IPS-15b (cell line): ENCODE data around the gene LYRM7.

Source experiments
- H3K27me3 ChIP-seq: one replicate; pipeline ENCODE4 v1.6.1; 2013; ENCODE audit warnings: low read length; ENCODE audit not compliant: control insufficient read depth, insufficient read depth
- H3K36me3 ChIP-seq: one replicate; pipeline ENCODE4 v1.6.1; 2013; ENCODE audit warnings: low read length; ENCODE audit not compliant: control insufficient read depth, insufficient read depth
- H3K4me1 ChIP-seq: one replicate; pipeline ENCODE4 v1.6.1; 2013; ENCODE audit warnings: mild to moderate bottlenecking, low read length; ENCODE audit not compliant: control insufficient read depth, insufficient read depth
- H3K4me3 ChIP-seq: one replicate; pipeline ENCODE4 v1.5.1; 2013; ENCODE audit warnings: low read depth, low read length
- H3K9ac ChIP-seq: one replicate; pipeline ENCODE4 v1.6.1; 2013; ENCODE audit warnings: low read depth, mild to moderate bottlenecking, low read length
- H3K9me3 ChIP-seq: one replicate; pipeline ENCODE4 v1.6.1; 2013; ENCODE audit warnings: mild to moderate bottlenecking, low read length; ENCODE audit not compliant: control insufficient read depth, insufficient read depth

LYRM7 gene

GRCh38 chr5:131156957-131157356 is 13.8 kb upstream of the LYRM7 start:
- H3K4me1 ChIP-seq, result no peaks in the 10 kb centered on the region
- H3K36me3 ChIP-seq, result peaks cover 14% of the 10 kb centered on the region
- no peaks in the 10 kb centered on the region for H3K9me3 ChIP-seq

DNA sequence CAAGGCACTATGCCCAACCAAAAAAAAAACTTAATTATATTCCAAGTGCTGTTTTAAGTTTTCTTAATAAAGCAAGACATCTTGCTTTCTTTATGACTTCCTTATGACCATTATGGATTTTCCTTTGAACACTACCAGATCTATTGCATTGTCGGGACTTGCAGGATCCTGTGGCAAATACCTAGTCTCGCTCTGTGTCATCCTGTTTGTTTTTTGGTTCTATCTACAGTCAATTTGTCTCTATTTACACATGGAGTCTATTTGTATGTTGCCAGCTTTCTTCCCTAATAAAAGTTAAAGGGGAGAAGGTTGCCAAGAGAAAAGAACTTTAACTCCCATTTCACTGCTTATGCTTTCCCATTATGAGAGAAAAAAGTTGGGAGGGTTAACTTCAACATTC is 10.6 kb upstream of the LYRM7 start:
- H3K36me3 ChIP-seq, result peaks cover 14% of the 10 kb centered on the region
- H3K4me3 ChIP-seq, result no peak overlapping the region
- no peaks in the 10 kb centered on the region for H3K27me3 ChIP-seq
- no peak overlapping the region for H3K9ac ChIP-seq
- no peaks in the 10 kb centered on the region for H3K4me1 ChIP-seq
- no peaks in the 10 kb centered on the region for H3K9me3 ChIP-seq

More at GRCh38 chr5:131156957-131157356, 13.8 kb upstream of the LYRM7 start:
- no peak overlapping the region for H3K9ac ChIP-seq
- no peak overlapping the region for H3K4me3 ChIP-seq
- H3K27me3 ChIP-seq, result no peaks in the 10 kb centered on the region

DNA sequence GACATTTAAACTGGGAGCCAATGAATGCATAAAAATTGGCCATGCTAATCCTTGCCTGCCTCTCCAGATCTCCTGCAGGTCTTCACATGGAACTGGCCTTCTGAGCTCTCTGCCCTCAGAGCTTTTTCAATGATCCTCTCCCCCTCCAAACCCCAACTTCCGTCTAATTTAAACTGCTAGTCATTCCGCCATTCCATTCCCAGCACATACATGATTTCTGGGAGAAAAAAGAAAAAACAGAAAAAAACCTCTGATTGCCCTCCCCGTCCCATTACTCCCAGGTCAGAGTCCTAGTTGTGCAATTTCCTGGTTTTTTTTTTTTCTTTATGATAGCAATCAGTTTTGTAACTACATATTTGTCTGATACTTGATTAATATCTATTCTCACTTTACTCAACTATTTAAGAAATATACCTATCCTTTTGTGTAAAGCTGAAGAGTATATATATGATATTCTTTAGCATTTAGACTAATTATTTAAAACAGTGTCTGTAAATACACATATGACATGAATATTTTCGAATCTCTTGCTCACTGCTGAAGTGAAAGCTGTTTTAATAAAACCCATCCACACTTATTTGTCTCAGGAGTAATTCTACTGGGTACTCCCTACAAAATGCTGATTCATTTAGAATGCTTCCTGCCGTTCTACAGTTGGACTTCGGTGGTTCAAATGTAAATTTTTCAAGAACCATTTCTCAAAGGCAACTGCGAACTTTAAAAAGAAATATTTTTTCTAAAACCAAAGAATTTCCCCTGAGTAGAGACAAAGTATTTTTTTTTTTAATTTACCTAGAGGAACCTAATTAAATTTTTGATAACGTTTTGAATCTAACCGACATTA is 7.2 kb upstream of the LYRM7 start:
- Histone ChIP-seq H3K36me3 (peaks cover 14% of the 10 kb centered on the region), H3K9ac (peak overlapping the region; percentile 85), H3K9me3 (no peaks in the 10 kb centered on the region), H3K4me3 (peak overlapping the region; percentile 96), H3K27me3 (no peaks in the 10 kb centered on the region), H3K4me1 (no peaks in the 10 kb centered on the region)

- peak overlapping the region; percentile 96 for H3K4me3 ChIP-seq
- no peaks in the 10 kb centered on the region for H3K4me1 ChIP-seq
Observed at GRCh38 chr5:131164191-131165118, 6.3 kb upstream of the LYRM7 start.

DNA sequence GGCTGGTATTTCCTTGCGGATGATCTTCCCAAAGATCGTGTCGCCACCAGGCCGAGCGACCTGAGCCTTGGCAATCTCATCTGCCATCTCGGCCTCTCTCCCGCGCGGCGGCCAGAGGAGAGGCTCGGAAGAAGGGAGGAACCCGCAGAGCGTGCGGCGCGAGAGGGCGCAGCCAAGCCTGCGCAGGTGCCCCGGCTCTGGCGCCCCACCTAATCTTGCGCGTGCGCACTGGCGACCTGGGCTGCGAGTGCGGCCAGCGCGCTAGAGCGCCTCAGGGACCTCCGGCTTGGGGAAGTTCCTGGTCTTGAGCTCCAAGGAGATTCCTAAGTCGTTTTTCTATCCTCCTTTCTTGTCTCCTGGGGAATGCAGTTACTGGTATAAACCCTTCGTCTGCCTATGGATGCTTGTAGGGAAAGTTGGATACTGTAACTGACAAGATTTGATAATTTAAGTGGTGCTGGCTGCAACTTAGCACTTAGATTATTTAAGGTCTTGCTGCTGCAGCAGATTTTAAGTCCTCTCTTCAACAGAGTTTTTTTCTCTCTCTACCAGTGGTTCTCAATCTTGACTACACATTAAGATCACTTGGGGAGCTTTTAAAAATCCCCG is 5.5 kb upstream of the LYRM7 start, which contains the start of gene HINT1:
HINT1 (minus strand) TSS at position 138 of the 609 bp plus-strand sequence; CDS start at position 87, 51 bp downstream.
- H3K36me3 ChIP-seq, result peaks cover 12% of the 10 kb centered on the region
- no peaks in the 10 kb centered on the region for H3K27me3 ChIP-seq
- peak within 1 kb of the TSS; percentile 85 for H3K9ac ChIP-seq
- peak within 1 kb of the TSS; percentile 96 for H3K4me3 ChIP-seq
- H3K4me1 ChIP-seq, result no peaks in the 10 kb centered on the region
- no peaks in the 10 kb centered on the region for H3K9me3 ChIP-seq

More at GRCh38 chr5:131164191-131165118, 6.3 kb upstream of the LYRM7 start:
- Histone ChIP-seq H3K27me3 (no peaks in the 10 kb centered on the region), H3K36me3 (peaks cover 12% of the 10 kb centered on the region), H3K9ac (peak overlapping the region; percentile 85), H3K9me3 (no peaks in the 10 kb centered on the region)

- Histone ChIP-seq H3K27me3 (no peaks in the 10 kb centered on the region), H3K9me3 (no peaks in the 10 kb centered on the region), H3K36me3 (no peaks in the 10 kb centered on the region), H3K9ac (no peak overlapping the region), H3K4me3 (no peak overlapping the region), H3K4me1 (peaks cover 3% of the 10 kb centered on the region)
Observed at GRCh38 chr5:131167615-131168014, 3.1 kb upstream of the LYRM7 start.

GRCh38 chr5:131169810-131170539 is 769 bp upstream of the LYRM7 start:
- H3K9me3 ChIP-seq, result no peaks in the 10 kb centered on the region
- H3K36me3 ChIP-seq, result no peaks in the 10 kb centered on the region
- peak overlapping the region; percentile 81 for H3K4me3 ChIP-seq
- H3K9ac ChIP-seq, result peak overlapping the region; percentile 84
- H3K4me1 ChIP-seq, result peaks cover 3% of the 10 kb centered on the region
- no peaks in the 10 kb centered on the region for H3K27me3 ChIP-seq

DNA sequence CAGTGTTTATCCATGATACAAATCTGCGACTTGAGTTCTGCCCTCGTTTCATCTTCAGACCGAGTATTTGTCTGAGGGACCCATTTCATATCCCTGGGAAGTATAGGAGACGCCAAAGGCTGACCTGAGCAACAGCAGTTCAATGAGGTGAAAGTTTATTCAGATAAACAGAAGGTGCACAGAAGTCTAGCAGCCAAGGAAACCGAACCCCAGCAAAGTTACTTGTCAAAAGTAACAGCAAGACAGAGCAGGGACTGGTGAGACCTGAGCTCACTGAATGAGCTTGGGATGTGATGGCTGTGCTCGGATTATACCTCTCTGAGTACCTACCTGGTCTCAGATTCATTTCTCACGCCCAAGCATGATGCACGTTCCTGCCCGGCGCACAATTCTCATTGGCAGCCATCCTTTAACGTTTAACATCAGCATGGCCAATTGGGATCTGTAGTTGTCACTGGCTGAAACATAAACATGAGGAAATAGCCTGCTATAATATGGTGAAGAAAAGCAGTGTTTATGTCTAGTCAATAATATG is 599 bp downstream of the LYRM7 start:
- H3K4me1 ChIP-seq, result peaks cover 3% of the 10 kb centered on the region
- no peaks in the 10 kb centered on the region for H3K9me3 ChIP-seq
- peak overlapping the region; percentile 89 for H3K4me3 ChIP-seq
- no peaks in the 10 kb centered on the region for H3K27me3 ChIP-seq
- no peaks in the 10 kb centered on the region for H3K36me3 ChIP-seq
- peak overlapping the region; percentile 28 for H3K9ac ChIP-seq

DNA sequence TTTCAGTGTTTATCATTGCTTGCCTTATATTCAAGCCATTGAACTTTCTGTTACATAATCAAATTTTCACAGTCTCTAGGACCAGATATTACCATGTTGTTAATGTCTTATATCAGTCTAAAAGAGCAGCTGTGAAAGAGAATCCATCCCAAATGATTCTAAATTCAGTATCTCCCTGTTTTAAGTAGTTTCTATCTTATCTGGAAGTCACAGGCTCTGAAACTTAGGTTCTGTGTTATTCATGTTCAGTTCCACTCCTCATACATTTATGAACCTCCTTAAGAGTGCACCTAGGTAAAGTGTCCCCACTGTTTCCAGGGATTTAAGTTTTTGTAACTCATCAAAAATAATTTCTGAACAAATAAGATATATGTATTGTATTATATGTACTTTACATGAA is 9.7 kb downstream of the LYRM7 start:
- Histone ChIP-seq H3K9me3 (no peaks in the 10 kb centered on the region), H3K27me3 (no peaks in the 10 kb centered on the region), H3K4me1 (no peaks in the 10 kb centered on the region), H3K4me3 (no peak overlapping the region), H3K36me3 (no peaks in the 10 kb centered on the region), H3K9ac (no peak overlapping the region)

DNA sequence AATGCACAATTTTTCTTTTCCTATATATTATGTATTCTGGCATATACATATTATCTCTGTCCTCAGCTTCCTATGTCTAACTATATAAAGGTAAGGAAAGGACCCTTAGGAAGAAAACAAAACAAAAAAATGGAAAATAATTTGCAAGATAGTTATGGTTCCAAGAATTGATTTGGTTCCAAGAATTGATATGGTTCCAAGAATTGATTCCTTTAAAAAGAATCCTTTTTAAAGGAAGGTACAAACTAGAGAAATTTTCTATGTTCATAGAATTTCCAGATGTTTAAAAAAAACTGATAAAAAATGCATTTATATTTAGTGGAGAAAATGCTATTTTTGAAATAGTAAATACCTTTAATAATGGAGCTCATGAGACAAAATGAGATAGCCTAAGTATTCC is 12.1 kb downstream of the LYRM7 start:
- Histone ChIP-seq H3K4me1 (no peaks in the 10 kb centered on the region), H3K9me3 (no peaks in the 10 kb centered on the region), H3K4me3 (no peak overlapping the region), H3K27me3 (no peaks in the 10 kb centered on the region), H3K36me3 (no peaks in the 10 kb centered on the region), H3K9ac (no peak overlapping the region)
